GM23248 (cell line): ENCODE measurements around the gene HCCS.

Experiments used
- EZH2 ChIP-seq: fragments of 200-600 bp; sonication (generic); IDR thresholded peaks from 2 replicates; pipeline ENCODE4 v1.6.1; 2018; ENCODE audit warnings: antibody characterized with exemption, mild to moderate bottlenecking; ENCODE audit not compliant: insufficient read depth, poor library complexity, severe bottlenecking
- EZH2phosphoT487 ChIP-seq: fragments of 200-600 bp; sonication (generic); IDR thresholded peaks from 2 replicates; pipeline ENCODE4 v1.6.1; 2018; ENCODE audit warnings: antibody characterized with exemption, moderate library complexity, mild to moderate bottlenecking, low read depth; ENCODE audit not compliant: insufficient read depth

DNA sequence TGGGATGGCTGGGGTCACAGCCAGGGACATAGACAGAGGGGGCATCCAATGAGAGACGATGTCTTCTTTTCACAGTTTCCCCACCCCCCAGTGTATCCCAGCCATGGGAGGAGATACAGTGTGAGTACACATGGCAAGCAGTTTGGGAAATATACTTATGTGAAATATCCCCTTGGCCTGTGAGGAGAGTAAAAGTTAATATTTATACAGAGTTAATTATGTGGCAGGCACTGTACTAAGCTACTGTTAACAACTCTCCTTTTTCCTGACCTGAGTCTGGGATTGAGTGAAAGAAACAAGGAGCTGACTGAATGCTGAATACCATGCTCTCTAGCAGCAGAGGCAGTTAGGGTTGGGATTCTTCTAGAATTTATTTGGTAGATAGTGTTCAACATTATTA, 35.3 kb downstream of the HCCS start:
- no peak for TF ChIP-seq EZH2
- no peak for TF ChIP-seq EZH2phosphoT487
